MCF 10A (cell line): ENCODE measurements around the gene CD34. TPM values are rescaled to one million over a fixed set of nuclear protein-coding genes. Genes with fewer than 3 reads are reported as not detected.
A peak's percentile ranks its signal among the peaks of the same experiment; 100 is the strongest.

ENCODE experiments used
- BruUV-seq: library from RNA; stranded (reverse); fragments of 400-500 nt; replicated peaks from 2 replicates; lab custom pipeline; 2021; lab: Mats Ljungman, UMichigan
- CTCF ChIA-PET: fragments of 300-600 bp; sonication (Branson Sonifier 250); formaldehyde crosslinking; extraction: SDS; loops from one replicate; lab custom pipeline; 2021; ENCODE audit warnings: antibody characterized with exemption, inconsistent platforms; lab: Yijun Ruan, JAX
- POLR2A ChIA-PET: fragments of 300-600, 350-650 bp; sonication (Branson Sonifier 250); formaldehyde crosslinking; extraction: SDS; loops from one replicate; lab custom pipeline; 2020; ENCODE audit warnings: antibody characterized with exemption, inconsistent platforms; lab: Yijun Ruan, JAX
- DNase-seq: peaks from one replicate; pipeline ENCODE4 v3.0.0-alpha.2; 2018; ENCODE audit not compliant: unreplicated experiment
- H3K27ac Mint-ChIP-seq: one replicate; pipeline ENCODE4 v1.8.0; 2022; ENCODE audit warnings: mild to moderate bottlenecking, low read depth, mixed read lengths; ENCODE audit not compliant: unreplicated experiment
- H3K27me3 Mint-ChIP-seq: one replicate; pipeline ENCODE4 v1.8.0; 2022; ENCODE audit warnings: mixed read lengths; ENCODE audit not compliant: insufficient read depth, unreplicated experiment
- H3K36me3 Mint-ChIP-seq: one replicate; pipeline ENCODE4 v1.8.0; 2022; ENCODE audit warnings: mild to moderate bottlenecking, moderate library complexity, mixed read lengths; ENCODE audit not compliant: insufficient read depth, unreplicated experiment
- H3K4me1 Mint-ChIP-seq: one replicate; pipeline ENCODE4 v1.8.0; 2022; ENCODE audit warnings: mixed read lengths; ENCODE audit not compliant: insufficient read depth, unreplicated experiment
- H3K4me3 Mint-ChIP-seq: one replicate; pipeline ENCODE4 v1.8.0; 2022; ENCODE audit warnings: mild to moderate bottlenecking, moderate library complexity, mixed read lengths; ENCODE audit not compliant: unreplicated experiment
- H3K9me3 Mint-ChIP-seq: one replicate; pipeline ENCODE4 v1.8.0; 2022; ENCODE audit warnings: mixed read lengths; ENCODE audit not compliant: unreplicated experiment
- intact Hi-C: fragments of 100-400 bp; cut with micrococcal nuclease; formaldehyde crosslinking; loops from 2 replicates; pipeline ENCODE4 v1.14.1; 2022
- total RNA-seq: library from RNA; stranded (reverse); gene quantifications from 2 replicates; pipeline ENCODE4 v1.2.3, GENCODE V29; 2022
- TF ChIP-seq, protein P1 (sequence below): fragments of 200-600 bp; IDR thresholded peaks from one replicate; pipeline ENCODE4 v1.8.0; 2022; ENCODE audit warnings: antibody characterized with exemption, mild to moderate bottlenecking; ENCODE audit not compliant: unreplicated experiment

Gene CD34
- total RNA-seq, 1 experiment from 2014 or later, result not detected

DNA sequence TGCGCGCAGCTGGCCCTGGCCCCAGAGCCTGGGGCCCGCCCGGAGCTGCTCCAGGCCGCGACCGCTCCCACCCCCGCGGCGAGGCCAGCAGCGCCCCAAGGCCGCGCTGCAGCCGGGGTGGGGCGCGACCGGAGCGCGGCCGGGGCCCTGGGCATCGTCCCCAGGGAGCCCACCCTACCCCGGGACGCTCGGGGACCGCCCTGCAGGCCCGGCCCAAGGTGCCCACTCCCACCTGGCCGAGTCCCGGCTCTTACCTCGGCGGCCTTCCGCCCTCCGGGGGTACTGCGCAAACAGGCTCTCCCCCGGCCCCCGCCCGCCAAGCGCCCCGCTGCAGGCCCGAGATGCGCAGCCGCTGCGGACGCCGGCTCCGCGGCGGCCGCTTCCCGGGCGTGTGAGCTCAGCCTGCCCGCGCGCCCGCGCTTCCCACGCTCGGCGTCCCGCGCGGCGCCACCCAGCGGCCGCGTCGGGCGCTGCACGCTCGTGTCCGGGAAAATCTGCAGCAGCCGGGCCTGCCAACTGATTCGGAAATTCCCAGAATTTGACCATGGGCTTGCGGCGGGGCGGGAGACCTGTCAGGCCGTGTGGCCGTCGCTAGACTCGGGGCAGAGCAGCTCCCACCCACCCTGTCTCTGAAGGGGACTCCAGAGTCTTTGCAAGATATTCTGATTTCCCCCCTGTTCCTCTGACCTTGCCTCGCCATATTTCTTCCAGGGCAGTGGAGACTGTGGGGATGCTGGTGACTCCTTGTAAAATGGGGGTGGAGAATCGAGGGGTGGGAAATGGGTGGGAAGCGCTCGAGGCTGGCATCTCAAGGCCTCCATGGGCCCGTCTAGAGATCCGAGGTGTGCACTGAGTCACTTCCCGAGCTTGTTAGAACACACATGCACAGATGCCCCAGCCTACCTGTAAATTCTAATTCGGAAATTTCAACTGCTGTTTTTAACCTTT is 41.9 kb downstream of the CD34 start:
- POLR2A ChIA-PET, result interaction anchor here (0.6 to 11.2 kb wide), 36 partner anchors 9 to 1789 kb away, joined by 3 to 372 read pairs (median 9); partner anchors contain the start of gene PLXNA2
- Mint-ChIP-seq H3K9me3 (no peaks in the 10 kb centered on the region), H3K4me3 (peak overlapping the region; percentile 84), H3K36me3 (peaks cover 18% of the 10 kb centered on the region), H3K27me3 (no peaks in the 10 kb centered on the region), H3K27ac (peak overlapping the region; percentile 32), H3K4me1 (peaks cover 29% of the 10 kb centered on the region)
- TF ChIP-seq, protein P1, sequence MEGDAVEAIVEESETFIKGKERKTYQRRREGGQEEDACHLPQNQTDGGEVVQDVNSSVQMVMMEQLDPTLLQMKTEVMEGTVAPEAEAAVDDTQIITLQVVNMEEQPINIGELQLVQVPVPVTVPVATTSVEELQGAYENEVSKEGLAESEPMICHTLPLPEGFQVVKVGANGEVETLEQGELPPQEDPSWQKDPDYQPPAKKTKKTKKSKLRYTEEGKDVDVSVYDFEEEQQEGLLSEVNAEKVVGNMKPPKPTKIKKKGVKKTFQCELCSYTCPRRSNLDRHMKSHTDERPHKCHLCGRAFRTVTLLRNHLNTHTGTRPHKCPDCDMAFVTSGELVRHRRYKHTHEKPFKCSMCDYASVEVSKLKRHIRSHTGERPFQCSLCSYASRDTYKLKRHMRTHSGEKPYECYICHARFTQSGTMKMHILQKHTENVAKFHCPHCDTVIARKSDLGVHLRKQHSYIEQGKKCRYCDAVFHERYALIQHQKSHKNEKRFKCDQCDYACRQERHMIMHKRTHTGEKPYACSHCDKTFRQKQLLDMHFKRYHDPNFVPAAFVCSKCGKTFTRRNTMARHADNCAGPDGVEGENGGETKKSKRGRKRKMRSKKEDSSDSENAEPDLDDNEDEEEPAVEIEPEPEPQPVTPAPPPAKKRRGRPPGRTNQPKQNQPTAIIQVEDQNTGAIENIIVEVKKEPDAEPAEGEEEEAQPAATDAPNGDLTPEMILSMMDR, result peak; percentile 99
- DNase-seq, result peak; percentile 89
- CTCF ChIA-PET, result interaction anchor here (0.5 to 22.1 kb wide), 45 partner anchors 9 to 1713 kb away, joined by 3 to 790 read pairs (median 4); partner anchors contain the start of gene PLXNA2
- BruUV-seq, result no TSS peak
- intact Hi-C loops, result loop anchor here (1.0 kb wide), 3 partner anchors 21 to 72 kb away; no protein-coding TSS in a partner anchor

DNA sequence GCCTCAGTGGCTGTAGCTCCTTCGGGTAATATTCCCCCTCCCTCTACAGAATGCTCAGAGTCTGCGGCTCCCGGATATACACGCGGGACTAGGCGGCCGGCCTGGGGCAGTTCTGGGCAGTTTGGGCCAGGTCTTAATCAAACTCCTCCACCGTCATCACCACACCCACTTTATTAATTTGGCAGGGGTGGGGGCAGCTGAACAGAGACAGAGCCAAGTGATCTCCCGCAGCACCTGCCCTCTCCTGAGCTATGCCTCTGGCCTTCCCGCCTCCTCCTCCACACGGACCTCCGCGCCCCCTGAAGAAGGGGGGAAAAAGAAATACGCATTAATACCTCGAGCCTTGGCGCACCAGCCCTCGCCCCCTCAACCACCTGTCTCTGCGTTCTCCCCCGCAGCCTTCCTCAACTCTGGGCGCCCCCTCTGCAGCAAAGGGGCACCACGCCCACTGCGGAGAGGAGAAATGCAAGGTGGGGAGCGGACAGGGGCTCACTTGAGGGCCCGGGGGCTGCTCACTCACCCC is 42.6 kb downstream of the CD34 start:
- TF ChIP-seq, protein P1, result no peak
- peak; percentile 78 for DNase-seq
- H3K36me3 Mint-ChIP-seq, result peaks cover 22% of the 10 kb centered on the region
- peak overlapping the region; percentile 32 for H3K27ac Mint-ChIP-seq
- BruUV-seq, result no TSS peak
- intact Hi-C loops, result loop anchor here (1.0 kb wide), 2 partner anchors 20 to 71 kb away; no protein-coding TSS in a partner anchor
- ChIA-PET POLR2A (interaction anchor here (0.6 to 11.2 kb wide), 41 partner anchors 9 to 1790 kb away, joined by 3 to 372 read pairs (median 6); partner anchors contain the start of genes C1orf116 and PLXNA2), CTCF (interaction anchor here (0.6 to 22.1 kb wide), 39 partner anchors 9 to 1714 kb away, joined by 3 to 790 read pairs (median 4); no protein-coding TSS in a partner anchor)
- peak overlapping the region; percentile 84 for H3K4me3 Mint-ChIP-seq
- peaks cover 30% of the 10 kb centered on the region for H3K4me1 Mint-ChIP-seq
- no peaks in the 10 kb centered on the region for H3K9me3 Mint-ChIP-seq
- no peaks in the 10 kb centered on the region for H3K27me3 Mint-ChIP-seq

DNA sequence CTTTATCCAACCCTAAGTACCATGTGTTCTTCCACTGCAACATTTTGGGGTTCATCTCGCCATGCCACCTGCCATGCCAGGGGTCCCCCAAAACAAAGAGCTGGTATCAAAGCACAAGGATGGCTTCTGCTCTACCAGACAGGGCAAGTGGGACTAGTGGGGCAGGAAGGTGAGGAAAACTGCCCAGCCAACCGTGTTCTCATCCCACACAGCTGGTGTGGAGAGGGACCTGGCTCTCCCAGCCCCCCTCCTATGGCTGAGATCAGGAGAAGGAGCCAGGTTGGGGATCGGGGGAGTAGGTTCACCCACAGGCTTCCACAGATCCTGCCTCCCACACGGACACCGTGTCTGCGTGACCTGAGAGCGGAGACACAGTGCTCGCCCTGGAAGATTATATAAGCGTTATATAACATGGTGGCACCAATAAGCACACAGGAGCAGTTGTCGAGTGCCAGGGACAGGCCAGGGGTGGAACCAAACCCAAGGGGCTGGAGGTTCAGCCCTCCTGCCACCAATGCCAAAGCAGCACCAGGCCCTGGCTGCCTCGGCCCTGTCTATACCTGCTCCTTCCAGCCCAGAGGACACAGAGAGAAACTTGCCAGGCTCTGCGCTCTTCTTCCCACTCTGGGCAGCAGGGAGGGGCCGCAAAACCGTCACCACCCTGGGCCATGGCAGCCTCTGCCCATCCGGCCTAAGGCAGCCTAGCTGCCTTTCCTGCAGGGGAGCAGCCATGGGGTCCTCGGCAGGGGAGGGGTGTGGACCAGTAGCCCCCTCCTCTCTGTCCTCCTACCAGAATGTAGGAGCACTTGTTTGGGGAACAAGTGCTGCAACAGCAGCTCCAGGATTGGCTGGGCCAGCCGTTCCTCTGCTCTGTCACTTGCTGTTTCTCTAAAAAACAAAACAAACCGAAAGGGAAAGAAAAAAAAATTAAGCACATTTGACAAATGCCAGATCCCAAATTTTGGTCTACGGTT is 43.5 kb downstream of the CD34 start:
- BruUV-seq, result TSS peak; percentile 73
- H3K27me3 Mint-ChIP-seq, result no peaks in the 10 kb centered on the region
- no peaks in the 10 kb centered on the region for H3K9me3 Mint-ChIP-seq
- peak overlapping the region; percentile 32 for H3K27ac Mint-ChIP-seq
- H3K4me3 Mint-ChIP-seq, result peak overlapping the region; percentile 84
- H3K4me1 Mint-ChIP-seq, result peaks cover 38% of the 10 kb centered on the region
- TF ChIP-seq, protein P1, result no peak
- DNase-seq, result no peak
- CTCF ChIA-PET, result interaction anchor here (0.6 to 22.1 kb wide), 24 partner anchors 8 to 378 kb away, joined by 3 to 790 read pairs (median 6); no protein-coding TSS in a partner anchor
- POLR2A ChIA-PET, result interaction anchor here (0.7 to 11.2 kb wide), 30 partner anchors 9 to 836 kb away, joined by 3 to 372 read pairs (median 12); partner anchors contain the start of gene C1orf116
- intact Hi-C loops, result loop anchor here (1.0 kb wide), 2 partner anchors 19 to 70 kb away; no protein-coding TSS in a partner anchor
- peaks cover 31% of the 10 kb centered on the region for H3K36me3 Mint-ChIP-seq
